ENCODE results near the gene TMEM151B. TPM values are rescaled to one million over a fixed set of nuclear protein-coding genes. Genes with fewer than 3 reads are reported as not detected.

TMEM151B gene
- total and polyA plus RNA-seq, 2 experiments from 2014 or later: 0.30 TPM

DNA sequence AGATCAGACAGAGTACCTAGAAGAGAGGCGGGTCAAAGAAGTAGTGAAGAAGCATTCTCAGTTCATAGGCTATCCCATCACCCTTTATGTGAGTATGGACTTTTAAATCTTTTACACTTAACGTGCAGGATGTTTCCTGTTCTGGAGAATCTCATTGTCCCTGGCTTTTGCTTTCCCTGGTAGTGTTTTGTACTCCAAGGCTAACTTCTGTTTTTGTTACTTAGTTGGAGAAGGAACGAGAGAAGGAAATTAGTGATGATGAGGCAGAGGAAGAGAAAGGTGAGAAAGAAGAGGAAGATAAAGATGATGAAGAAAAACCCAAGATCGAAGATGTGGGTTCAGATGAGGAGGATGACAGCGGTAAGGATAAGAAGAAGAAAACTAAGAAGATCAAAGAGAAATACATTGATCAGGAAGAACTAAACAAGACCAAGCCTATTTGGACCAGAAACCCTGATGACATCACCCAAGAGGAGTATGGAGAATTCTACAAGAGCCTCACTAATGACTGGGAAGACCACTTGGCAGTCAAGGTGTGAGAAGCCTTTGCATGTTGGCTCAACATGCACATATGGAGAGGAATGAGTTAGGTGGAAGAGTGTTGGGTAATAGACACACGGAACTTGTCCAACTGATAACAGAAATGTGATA is 20.1 kb upstream of the TMEM151B start:
- no peaks in the 10 kb centered on the region for H3K9me3 ChIP-seq (ENCODE audit: low read depth)
- H3K27ac ChIP-seq: no peak overlapping the region
- no peak overlapping the region for H3K4me3 ChIP-seq
- H3K79me2 ChIP-seq: peaks cover 71% of the 10 kb centered on the region
- peaks cover 16% of the 10 kb centered on the region for H3K4me1 ChIP-seq (ENCODE audit: insufficient read depth)
- peaks cover 80% of the 10 kb centered on the region for H4K20me1 ChIP-seq (ENCODE audit: insufficient read depth, poor library complexity, severe bottlenecking)
- TF ChIP-seq, protein P1, sequence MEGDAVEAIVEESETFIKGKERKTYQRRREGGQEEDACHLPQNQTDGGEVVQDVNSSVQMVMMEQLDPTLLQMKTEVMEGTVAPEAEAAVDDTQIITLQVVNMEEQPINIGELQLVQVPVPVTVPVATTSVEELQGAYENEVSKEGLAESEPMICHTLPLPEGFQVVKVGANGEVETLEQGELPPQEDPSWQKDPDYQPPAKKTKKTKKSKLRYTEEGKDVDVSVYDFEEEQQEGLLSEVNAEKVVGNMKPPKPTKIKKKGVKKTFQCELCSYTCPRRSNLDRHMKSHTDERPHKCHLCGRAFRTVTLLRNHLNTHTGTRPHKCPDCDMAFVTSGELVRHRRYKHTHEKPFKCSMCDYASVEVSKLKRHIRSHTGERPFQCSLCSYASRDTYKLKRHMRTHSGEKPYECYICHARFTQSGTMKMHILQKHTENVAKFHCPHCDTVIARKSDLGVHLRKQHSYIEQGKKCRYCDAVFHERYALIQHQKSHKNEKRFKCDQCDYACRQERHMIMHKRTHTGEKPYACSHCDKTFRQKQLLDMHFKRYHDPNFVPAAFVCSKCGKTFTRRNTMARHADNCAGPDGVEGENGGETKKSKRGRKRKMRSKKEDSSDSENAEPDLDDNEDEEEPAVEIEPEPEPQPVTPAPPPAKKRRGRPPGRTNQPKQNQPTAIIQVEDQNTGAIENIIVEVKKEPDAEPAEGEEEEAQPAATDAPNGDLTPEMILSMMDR (IDR thresholded peaks at IDR 0.05; ENCODE audit: poor library complexity): no peak
- TF ChIP-seq EZH2 (IDR thresholded peaks at IDR 0.05; ENCODE audit: borderline replicate concordance): no peak
- no peak for TF ChIP-seq EZH2phosphoT487 (IDR thresholded peaks at IDR 0.05; ENCODE audit: low read depth, severe bottlenecking, unreplicated experiment)
- H3K9me2 ChIP-seq (replicated peaks; ENCODE audit: insufficient read depth): no peaks in the 10 kb centered on the region
- peak overlapping the region; percentile 88 for H3K4me2 ChIP-seq
- DNase-seq (ENCODE audit: low spot score): no peak
- H2AFZ ChIP-seq: no peak overlapping the region
- WGBS (ENCODE audit: low lambda C conversion rate, missing lambda C conversion rate): 83% methylated on average over 6 of the region's 6 CpGs
- no peaks in the 10 kb centered on the region for H3K36me3 ChIP-seq (replicated peaks; ENCODE audit: insufficient read depth, low read depth)
- no peaks in the 10 kb centered on the region for H3K27me3 ChIP-seq

- no peak overlapping the region for H3K4me3 ChIP-seq
- H3K9me2 ChIP-seq (replicated peaks; ENCODE audit: insufficient read depth): no peaks in the 10 kb centered on the region
- DNase-seq (ENCODE audit: low spot score): no peak
- H3K4me1 ChIP-seq (ENCODE audit: insufficient read depth): peaks cover 16% of the 10 kb centered on the region
- H3K27ac ChIP-seq: no peak overlapping the region
- H3K79me2 ChIP-seq: peaks cover 71% of the 10 kb centered on the region
- 90% methylated on average over 3 of the region's 3 CpGs for WGBS (ENCODE audit: low lambda C conversion rate, missing lambda C conversion rate)
- H3K36me3 ChIP-seq (replicated peaks; ENCODE audit: insufficient read depth, low read depth): no peaks in the 10 kb centered on the region
- no peaks in the 10 kb centered on the region for H3K9me3 ChIP-seq (ENCODE audit: low read depth)
- TF ChIP-seq, protein P1 (IDR thresholded peaks at IDR 0.05; ENCODE audit: poor library complexity): no peak
- TF ChIP-seq EZH2 (IDR thresholded peaks at IDR 0.05; ENCODE audit: borderline replicate concordance) (no peak), EZH2phosphoT487 (IDR thresholded peaks at IDR 0.05; ENCODE audit: low read depth, severe bottlenecking, unreplicated experiment) (no peak)
- H3K27me3 ChIP-seq: no peaks in the 10 kb centered on the region
- H3K4me2 ChIP-seq: no peak overlapping the region
- H4K20me1 ChIP-seq (ENCODE audit: insufficient read depth, poor library complexity, severe bottlenecking): peaks cover 80% of the 10 kb centered on the region
- no peak overlapping the region for H2AFZ ChIP-seq
These were observed 19.5 kb upstream of the TMEM151B start for GRCh38 chr6:44250718-44251123.

- H2AFZ ChIP-seq: no peak overlapping the region
- H3K4me3 ChIP-seq: no peak overlapping the region
- no peak for DNase-seq (ENCODE audit: low spot score)
- peaks cover 21% of the 10 kb centered on the region for H3K4me1 ChIP-seq (ENCODE audit: insufficient read depth)
- TF ChIP-seq, protein P1 (IDR thresholded peaks at IDR 0.05; ENCODE audit: poor library complexity): no peak
- TF ChIP-seq EZH2 (IDR thresholded peaks at IDR 0.05; ENCODE audit: borderline replicate concordance): no peak
- 93% methylated on average over 14 of the region's 14 CpGs for WGBS (ENCODE audit: low lambda C conversion rate, missing lambda C conversion rate)
- H3K9me3 ChIP-seq (ENCODE audit: low read depth): no peaks in the 10 kb centered on the region
- H4K20me1 ChIP-seq (ENCODE audit: insufficient read depth, poor library complexity, severe bottlenecking): peaks cover 80% of the 10 kb centered on the region
- no peaks in the 10 kb centered on the region for H3K27me3 ChIP-seq
- H3K36me3 ChIP-seq (replicated peaks; ENCODE audit: insufficient read depth, low read depth): no peaks in the 10 kb centered on the region
- no peaks in the 10 kb centered on the region for H3K9me2 ChIP-seq (replicated peaks; ENCODE audit: insufficient read depth)
- no peak overlapping the region for H3K4me2 ChIP-seq
- H3K79me2 ChIP-seq: peaks cover 81% of the 10 kb centered on the region
- H3K27ac ChIP-seq: no peak overlapping the region
These were observed 18.4 kb upstream of the TMEM151B start for GRCh38 chr6:44251576-44252524.
